ENCODE measurements around the gene SDCCAG8.

SDCCAG8 gene

DNA sequence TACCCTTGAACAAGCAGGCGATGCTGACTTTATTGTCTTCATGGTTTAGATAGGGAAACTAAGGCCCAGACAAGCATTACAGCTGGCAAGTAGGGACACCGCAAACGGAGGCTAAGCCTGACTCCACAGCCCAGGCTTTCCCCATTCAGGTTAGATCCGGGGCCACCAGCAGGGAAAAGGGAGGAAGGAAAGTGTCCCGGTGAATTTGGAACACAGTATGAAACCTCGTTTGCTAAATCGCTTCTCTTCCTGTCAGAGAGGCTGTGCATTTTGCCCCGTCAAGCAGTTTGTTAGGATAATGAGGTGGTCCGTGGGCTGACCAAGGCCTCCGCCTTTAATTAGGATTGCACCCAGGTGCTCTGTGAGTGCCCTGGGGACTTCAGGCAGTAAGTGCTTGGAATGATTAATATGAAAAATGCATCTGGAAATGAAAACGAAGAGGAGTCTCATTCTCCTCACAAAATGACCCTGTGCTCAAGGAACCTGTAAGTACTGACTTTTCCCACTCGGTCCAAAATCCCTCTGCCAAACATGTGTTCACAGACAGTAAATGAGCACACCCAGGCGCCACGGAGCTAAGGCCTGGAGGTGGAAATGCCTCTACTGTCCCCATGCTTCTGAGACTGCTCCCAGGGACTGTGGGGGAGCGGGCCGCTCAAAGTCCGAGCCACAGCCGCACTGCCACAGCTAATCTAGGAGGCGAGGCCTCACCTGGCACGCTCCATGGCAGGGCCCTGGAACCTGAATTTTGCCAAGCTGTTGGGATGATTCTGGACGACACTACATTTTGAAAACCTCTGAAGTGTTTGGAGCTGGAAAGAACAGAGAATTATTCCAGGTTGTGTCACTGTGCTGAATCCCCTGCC, 234.1 kb downstream of the SDCCAG8 start:
- no peak for DNase-seq

DNA sequence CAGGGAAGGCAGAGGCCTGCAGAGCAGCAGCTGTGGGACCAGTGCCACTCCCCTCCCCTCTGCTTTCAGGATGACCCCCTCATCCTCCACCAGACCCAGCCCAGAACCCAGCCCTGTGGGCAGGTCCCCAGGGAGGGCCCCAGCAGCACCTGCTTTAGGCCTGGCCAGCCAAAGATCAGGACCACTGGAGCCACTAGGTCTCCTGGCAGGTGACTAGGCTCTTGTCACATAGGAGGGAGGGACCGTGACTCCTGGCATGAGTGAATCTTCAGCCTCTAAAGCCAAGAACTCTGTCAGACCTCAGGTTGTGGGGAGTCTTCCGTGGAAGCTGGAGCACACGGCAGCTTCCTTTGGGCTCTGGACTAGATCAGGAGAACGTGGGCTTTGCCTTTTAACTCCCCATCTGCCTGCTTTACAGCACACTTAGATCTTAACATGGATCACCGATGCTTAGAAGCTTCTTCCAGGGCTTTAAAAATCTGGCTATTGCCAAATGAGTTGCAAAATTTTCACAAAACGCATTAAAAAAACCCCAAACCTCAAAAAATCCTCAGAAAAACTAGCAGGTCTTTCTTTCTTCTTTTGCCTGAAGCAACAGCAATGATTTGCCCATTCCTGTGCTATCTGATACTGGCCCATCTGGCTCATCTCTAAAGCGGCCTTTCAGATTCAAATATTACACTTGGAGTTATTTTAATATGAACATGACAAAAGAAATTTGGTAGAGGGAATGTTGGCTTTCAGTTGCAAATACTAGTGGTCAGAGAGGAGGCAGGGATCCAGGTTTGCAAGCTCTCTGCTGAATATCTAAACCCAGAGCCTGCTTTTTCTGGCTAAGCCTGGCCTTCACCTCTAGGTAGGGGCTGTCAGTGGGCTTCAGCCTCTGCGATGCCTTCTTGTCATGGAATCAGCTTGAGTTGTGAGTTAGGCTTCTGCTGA, 235.2 kb downstream of the SDCCAG8 start:
- DNase-seq = no peak

DNA sequence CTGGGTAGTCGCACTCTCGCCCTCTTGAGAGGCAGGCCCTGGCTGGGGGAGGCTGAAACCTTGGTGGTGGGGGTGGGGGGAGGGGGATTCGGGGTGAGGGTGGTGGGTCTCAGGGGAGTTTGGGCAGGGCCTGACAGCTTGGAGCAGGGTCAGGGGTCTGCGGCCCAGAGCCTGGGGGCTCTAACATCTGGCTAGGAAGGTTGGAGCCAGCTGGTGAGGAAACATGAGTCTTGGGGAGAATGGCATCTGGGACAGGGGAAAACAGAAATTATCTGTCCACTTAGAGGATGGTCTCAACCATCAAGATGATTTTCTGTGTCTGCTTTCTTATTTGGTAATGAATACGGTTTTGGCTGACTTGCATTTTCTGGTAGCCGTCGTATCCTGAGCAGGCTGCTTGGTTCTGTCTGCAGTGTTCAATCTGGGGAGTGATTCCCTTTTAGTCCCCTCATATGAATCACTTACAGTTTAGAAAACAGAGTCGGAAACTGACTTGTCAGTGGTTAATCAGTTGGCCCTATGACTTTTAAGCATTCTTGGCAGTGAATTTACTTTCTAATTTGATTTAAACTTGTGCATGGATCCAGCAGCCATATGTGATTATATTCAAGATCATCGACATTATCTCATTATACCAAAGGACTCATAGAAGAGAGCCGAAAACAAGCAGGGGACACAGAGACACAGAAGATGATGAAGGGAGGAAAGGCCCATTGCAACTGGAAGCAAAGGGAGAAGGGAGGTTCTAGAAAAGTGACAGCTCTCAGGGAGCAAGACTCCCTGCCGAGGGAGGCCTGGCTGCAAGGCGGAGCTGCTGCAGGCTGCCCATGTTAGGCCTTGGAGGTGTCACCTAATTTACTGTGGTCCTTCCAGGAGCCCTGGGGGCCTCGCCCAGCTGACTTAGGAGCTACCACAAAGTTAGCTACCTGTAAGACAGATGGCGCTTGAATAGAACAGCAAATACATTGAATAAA, 237.6 kb downstream of the SDCCAG8 start:
- DNase-seq = no peak

DNA sequence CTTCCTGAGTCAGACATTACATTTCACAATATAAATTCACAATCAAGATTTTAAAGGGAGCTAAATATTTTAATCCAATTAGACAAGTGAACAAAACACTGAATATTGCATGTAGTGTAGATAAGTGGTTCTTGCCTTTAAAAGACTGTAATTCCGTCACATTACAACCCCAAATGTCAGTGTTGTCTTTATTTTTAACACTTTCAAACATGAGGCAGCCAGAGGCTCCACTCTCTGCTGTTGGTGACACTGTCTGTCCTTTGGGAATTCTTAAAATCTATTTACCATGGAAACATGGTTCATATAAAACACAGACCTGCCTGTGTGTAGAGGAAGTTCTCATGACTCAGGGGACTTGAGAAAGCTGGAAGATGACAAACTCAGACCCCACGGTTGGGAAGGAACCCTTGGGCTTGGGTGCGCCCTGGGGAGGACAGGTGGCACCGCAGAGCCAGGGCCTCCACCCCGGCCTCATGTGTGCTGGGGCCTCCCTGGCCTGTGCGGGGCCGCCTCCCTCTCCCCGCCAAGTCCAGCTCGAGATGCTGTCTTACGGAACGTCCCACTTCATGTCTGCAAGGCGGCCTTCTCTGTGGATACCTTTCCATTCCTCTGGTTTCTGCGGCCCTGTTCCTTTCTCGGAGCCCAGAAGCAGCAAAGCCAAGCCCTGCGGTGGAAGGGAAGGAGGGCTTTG, 239.0 kb downstream of the SDCCAG8 start:
- no peak for DNase-seq

- no peak for DNase-seq
These were observed 239.8 kb downstream of the SDCCAG8 start for GRCh38 chr1:243495442-243496186.

DNA sequence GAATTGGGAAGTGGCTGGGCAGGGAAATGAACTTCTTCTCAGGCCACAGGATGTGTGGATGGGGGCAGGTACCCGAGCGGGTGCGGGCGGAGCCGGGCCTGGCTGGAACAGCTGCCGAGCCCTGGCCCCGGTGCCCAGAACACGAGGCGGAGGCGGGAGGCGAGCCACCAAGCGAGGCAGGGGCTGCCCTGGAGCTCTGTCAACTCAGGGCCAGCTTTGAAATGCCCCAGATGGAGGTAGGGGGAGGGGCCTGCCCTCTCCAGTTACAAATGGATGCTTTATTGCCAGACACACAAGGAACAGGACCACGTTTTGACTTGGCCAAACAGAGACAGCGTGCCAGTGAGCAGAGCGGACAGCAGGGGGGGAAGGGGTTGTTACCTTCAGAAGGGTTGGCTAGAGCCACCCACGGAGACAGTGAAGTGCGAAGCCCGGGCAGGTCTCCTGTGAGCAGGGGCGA, 240.4 kb downstream of the SDCCAG8 start:
- no peak for DNase-seq

- DNase-seq = no peak
These were observed 241.0 kb downstream of the SDCCAG8 start for GRCh38 chr1:243496806-243497205.

GRCh38 chr1:243497939-243498681, 242.3 kb downstream of the SDCCAG8 start:
- no peak for DNase-seq

DNA sequence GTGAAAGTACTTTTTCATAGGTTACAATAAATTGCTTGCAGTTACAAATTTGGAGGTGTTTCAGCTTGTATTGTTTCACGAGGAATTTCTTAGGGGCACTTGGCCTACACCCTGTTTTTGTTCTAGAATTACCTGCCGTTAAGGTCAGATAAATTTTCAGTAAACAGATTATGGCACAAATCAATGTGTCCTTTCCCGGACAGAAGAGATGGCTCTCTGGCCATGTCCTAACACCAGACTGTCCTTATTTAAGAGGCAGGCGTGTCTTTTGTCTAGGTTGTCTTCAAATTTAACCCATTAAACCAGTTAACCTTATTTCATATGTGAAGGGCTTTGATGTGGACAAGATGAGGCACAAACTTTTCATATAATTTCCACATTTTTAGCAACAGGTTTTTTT, 243.4 kb downstream of the SDCCAG8 start:
- no peak for DNase-seq

DNA sequence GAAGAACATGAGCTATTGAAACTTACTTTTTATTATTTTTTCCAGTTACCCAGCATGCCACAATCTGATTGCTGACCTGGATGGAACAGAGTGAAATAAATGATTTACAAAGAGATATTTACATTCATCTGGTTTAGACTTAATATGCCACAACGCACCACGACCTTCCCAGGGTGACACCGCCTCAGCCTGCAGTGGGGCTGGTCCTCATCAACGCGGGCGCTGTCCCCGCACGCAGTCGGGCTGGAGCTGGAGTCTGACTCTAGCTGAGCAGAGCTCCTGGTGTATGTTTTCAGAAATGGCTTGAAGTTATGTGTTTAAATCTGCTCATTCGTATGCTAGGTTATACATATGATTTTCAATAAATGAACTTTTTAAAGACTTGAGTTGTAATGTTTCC, 243.9 kb downstream of the SDCCAG8 start:
- no peak for DNase-seq

GRCh38 chr1:243500512-243500911, 244.7 kb downstream of the SDCCAG8 start:
- no peak for DNase-seq

- DNase-seq = no peak
These were observed 245.2 kb downstream of the SDCCAG8 start for GRCh38 chr1:243501002-243501401.

DNA sequence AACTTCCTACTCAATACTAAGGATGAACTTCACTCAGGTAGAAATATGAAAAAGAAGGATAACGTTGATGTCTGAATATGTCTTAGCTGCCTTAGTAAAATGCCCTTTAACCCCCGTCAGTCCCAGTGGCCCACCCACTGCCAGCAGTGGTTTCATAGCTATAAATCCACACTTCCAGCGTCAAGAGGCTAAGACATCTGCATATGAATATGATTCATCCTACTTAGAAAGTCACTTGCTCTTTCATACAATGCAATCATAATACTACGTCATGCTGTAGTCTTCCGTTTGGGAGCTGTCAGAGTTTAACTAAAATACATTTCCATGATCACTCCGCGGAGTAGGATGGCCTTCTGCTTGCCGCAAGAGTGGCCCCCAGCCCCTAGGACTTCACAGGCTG, 247.3 kb downstream of the SDCCAG8 start:
- DNase-seq = no peak

GRCh38 chr1:243505986-243506689, 250.3 kb downstream of the SDCCAG8 start:
- no peak for DNase-seq

DNA sequence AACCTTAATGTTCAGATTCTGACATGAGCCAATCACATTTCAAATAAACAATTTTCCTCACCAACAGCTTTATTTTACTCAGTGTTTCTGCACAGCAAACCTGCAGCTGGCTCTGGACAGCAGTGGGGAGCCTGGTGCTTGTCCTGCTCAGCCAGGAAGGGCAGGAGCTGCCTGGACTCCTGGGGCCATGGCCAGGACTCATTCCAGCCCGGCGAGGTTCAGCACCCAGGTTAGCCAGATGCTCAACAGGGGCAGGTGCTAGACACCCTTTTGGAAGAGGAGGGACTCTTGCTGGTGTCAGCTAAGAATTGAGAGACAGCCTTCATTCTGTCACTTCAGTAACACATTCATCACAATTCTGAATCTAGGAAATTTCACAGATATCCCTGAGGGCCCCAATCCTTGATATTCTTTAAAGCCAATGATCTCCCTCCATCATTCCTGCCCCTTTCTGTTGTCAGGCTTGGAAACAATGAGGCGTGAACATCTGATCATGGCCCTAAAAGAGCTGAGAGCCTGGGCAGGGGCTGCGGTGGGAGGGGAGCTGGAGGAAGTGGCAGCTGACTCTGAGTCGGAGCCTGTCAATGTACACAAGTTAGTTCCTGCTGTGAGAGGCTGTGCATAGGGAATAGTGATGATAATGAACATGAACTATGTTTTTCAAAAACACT, 251.3 kb downstream of the SDCCAG8 start:
- DNase-seq = no peak

DNA sequence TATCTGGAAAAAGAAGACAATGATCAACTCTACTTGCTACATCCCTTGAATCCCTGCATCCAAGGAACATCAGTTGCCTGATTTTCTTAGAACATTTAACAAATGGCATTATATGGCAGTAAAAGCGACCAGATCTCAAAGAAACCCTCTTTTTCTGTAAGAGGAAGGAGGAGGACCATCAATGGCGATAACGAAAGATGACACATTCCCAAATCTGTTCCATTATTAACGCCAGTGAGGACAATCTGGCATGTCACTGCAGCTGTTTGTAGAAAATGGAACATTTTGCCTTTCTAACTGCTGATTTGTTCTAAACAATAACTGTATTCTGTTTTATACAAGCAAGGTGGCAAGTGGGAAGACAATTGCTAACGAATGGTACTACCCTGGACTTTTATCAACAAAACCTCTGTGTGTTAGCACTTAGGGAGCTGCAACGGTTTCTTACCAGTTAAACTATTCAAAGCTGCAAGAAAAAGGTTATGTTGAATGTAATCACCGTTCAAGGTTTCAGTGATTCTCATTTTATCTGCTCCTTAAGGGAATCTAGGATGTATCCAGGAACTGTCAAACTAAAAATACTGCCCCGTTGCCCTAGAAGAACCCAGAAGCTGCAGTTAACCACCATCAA, 251.9 kb downstream of the SDCCAG8 start:
- no peak for DNase-seq

DNA sequence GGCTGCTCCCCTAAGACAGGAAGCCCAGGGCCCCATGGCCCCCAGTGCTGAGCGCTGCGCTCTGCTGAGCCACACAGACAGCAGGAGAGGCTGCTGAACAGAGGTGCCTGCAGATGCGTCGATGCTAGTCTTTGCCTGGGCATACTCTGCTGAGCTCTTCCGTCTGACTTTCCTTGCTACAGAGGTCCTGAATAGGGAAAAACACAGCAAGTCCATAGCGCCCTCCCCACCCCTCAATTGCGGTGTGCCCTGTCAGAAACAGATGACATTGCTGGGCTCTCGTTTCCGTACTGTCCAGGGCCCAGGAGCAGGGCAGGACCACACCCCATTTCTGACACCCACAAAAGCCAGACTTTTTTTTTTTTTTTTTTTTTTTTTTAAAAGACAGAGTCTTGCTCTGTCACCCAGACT, 252.5 kb downstream of the SDCCAG8 start:
- DNase-seq = peak; percentile 46

DNA sequence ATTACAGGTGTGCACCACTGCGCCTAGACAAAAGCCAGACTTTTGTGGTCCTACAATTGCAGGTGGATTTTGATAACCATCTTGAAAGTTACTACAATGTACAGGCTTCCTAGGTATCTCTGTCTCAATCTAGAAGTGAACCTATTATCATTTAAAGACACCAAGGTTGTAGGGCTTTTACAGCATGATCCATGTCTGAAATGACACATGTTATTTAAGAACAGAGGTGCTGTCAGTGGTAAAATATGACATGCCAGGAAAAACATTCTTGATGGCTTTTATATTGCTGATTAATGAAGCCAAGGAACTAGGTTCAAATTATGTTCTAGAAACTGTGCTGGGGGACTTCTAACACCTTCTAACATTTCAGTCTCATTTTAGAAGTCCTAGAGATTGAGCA, 253.1 kb downstream of the SDCCAG8 start:
- no peak for DNase-seq

- DNase-seq = no peak
These were observed 255.1 kb downstream of the SDCCAG8 start for GRCh38 chr1:243510928-243511327.
